GM18861 (cell line): ENCODE results near the gene F2RL1.
"Not testable (repeated sequence)": the region's sequence is repeated elsewhere in the genome, so short reads cannot be mapped to it uniquely, and the experiment has no call there.

Source experiments
- ATAC-seq: cut with Tn5 transposase; IDR thresholded peaks from one replicate; pipeline ENCODE4 v1.9.1; 2021; ENCODE audit not compliant: unreplicated experiment

The F2RL1 gene

GRCh38 chr5:76805821-76806505, 12.9 kb upstream of the F2RL1 start:
- no peak for ATAC-seq

- ATAC-seq, result no peak
Observed at GRCh38 chr5:76807296-76807695, 11.5 kb upstream of the F2RL1 start.

- ATAC-seq, result no peak
Observed at GRCh38 chr5:76808141-76808691, 10.6 kb upstream of the F2RL1 start.

DNA sequence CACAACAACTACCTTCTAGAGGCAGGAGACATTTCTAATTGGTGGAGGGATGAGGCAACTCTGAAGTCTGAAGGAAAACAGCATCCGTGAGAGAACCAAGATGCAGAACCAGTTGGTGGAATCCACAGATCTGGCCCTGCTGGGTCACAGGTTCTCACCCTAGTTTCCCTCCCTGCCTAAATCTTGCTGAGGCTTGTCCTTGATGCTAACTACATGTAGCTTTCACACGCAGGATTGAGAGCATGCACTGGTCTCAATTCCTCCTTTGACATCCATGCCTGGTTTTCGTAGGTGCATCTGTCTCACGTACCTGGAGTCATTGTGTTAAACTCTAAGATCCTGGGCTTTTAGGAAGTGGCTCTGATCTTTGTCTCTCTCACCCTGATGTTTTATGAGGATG, 9.7 kb upstream of the F2RL1 start:
- ATAC-seq, result no peak

DNA sequence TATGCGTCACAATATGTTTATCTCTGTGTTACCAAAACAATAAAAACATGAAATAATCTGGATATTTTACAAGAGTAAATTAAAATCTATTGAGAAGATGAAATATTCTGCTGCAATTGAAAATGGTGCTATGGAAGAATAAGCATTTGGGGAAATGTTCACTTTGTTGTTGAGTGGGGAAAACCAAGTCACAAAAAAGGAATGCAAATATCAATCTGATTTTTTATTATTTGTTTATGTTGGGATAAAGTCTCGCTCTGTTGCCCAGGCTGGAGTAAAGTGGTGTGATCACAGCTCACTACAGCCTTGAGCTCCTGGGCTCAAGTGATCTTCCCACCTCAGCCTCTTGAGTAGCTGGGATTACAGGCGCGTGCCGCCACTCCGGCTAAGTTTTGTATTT, 8.6 kb upstream of the F2RL1 start:
- no peak for ATAC-seq

DNA sequence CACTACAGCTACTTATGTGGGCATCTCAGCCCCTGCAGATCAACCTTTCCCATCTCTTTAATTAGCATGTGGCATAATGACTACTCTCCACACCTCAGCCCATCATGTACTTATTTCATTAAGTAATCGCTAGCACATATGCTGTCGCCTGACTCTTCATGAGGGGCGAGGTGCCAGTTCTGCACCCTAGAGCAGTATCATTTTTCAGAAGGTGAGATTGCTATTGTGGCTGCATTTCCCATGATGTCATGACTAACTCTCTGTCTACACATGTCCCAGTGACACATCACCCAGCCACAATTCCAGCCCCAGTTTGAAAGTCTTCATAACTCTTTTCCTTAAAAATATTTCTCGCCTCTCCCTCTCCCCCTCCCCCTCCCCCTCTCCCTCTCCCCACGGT, 7.6 kb upstream of the F2RL1 start:
- ATAC-seq, result no peak

DNA sequence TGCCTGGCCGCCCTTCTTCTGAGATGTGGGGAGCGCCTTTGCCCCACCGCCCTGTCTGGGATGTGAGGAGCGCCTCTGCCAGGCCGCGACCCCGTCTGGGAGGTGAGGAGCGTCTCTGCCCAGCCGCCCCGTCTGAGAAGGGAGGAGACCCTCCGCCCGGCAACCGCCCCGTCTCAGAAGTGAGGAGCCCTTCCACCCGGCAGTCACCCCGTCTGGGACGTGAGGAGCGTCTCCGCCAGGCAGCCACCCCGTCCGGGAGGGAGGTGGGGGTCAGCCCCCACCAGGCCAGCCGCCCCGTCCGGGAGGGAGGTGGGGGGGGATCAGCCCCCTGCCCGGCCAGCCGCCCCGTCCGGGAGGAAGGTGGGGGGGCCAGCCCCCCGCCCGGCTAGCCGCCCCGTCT, 6.6 kb upstream of the F2RL1 start:
- ATAC-seq, result not testable (repeated sequence)

GRCh38 chr5:76813982-76814562, 4.8 kb upstream of the F2RL1 start:
- no peak for ATAC-seq

DNA sequence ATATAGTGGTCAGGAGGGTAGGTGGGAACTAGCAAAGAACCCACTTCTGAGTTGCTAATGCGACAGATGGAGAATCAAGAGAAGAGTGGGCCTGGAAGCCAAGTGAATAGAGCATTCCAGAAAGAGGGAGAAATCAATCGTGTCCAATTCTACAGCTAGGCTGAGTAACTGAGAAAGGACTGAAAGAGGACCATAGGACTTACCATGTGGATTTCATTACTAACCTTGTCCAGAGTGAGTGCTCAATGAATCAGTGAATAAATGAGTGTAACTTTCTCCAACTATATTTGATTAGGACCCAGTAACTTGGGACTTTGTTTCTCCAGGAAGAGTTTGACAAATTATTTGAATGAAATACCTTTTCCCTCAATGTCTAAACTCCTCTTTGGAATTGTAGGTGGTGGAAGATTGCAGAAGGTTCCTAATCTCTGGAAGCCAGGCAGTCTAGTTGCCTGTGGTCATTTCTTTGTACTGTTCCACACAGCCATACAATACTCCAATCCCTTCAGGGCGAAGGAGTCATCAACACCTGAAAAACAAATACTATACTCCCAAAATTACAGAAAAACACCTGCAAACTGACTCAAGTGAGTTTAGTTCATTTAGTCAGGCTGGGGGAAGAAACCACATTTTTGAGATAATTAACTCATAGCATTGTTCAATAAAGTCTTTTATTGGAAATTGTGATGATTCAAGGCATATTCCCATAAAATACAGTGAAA, 2.6 kb upstream of the F2RL1 start:
- no peak for ATAC-seq

DNA sequence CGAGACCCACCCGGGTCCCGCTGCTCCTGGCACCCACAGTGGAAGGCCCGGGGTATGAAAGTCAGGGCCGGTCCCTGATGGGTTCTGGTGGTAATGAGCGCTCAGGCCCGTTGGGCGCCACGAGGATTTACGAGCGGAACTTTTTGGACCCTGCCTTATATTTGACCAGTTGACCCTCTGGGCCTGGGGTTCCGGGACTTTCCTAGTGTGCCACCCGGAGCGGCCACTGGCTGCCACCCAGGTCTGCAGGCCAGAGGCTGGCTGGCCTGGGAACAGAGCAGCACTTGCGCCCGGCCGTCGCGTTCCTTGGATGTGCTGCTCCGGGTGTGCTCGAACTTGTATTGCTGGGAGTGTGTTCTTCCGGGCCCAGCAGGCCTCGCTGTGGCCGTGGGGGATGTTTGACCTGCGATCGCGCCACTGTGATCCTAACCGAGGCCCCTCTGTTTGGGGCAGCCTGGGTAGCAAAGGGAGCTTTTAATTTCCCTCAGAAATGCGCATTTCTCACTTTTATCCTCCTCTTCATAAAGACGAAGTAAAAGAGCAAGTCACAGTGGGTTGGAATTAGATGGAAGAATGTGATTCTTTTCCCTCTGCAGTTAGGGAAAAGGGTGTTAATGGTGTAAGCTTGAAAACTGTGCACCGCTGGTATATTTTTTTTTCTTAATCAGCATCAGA, 1.2 kb downstream of the F2RL1 start:
- ATAC-seq, result no peak

- ATAC-seq, result no peak
Observed at GRCh38 chr5:76820526-76820890, 1.7 kb downstream of the F2RL1 start.

- ATAC-seq, result no peak
Observed at GRCh38 chr5:76821136-76821535, 2.3 kb downstream of the F2RL1 start.

- ATAC-seq, result not testable (repeated sequence)
Observed at GRCh38 chr5:76822105-76822731, 3.4 kb downstream of the F2RL1 start.

- ATAC-seq, result not testable (repeated sequence)
Observed at GRCh38 chr5:76826416-76826815, 7.6 kb downstream of the F2RL1 start.

- no peak for ATAC-seq
Observed at GRCh38 chr5:76831110-76831452, 12.3 kb downstream of the F2RL1 start.

- ATAC-seq, result no peak
Observed at GRCh38 chr5:76836181-76836580, 17.4 kb downstream of the F2RL1 start.

GRCh38 chr5:76836585-76836984, 17.8 kb downstream of the F2RL1 start:
- ATAC-seq, result no peak

GRCh38 chr5:76838481-76839261, 19.8 kb downstream of the F2RL1 start:
- ATAC-seq, result no peak

DNA sequence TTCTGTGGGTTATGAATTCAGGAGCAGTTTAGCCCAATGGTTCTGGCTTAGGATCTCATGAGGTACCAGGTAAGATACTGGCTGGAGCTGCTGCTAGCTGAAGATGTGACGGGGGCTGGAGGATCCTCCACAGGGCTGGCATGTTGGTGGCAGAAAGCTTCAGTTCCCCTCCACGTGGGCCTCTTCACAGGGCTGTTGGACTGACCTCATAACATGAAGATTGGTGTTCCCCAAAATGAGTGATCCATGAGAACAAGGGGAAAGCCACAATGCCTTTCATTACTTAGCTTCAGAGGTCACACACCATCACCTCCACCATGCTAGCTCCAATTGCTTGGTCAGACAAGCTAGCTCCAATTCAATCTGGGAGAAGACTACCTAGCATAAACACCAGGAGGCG, 22.5 kb downstream of the F2RL1 start:
- no peak for ATAC-seq

DNA sequence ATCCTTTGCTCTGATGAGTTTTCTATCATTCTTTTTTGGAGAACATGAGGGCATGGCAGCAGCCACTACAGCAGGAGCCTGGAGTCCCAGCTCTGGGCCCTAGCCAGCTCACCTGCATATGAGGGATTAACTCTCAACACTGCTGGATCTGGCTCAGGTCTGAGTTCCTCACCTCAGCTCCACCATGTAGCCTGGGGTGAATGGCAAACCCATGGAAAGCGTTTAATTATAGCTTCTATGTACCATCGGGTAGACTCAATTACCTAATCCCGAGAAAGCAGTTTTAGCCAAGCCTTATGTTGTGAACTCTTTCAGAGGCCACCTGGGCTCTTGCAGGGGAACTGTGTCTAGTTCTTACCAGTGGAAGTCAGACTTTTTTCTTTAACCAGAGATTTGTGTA, 27.1 kb downstream of the F2RL1 start:
- no peak for ATAC-seq
